Stimulated activated CD4-positive, alpha-beta T cell treated with anti-CD3 and anti-CD28 coated beads, TNF-alpha, amount 100 ng/mL, for 4 hours (primary cell): ENCODE measurements around the gene FAM149A.

ENCODE experiments used
- DNase-seq, 3 experiments: peaks; one replicate each; pipeline ENCODE4 v3.0.0-alpha.2; 2020; ENCODE audit warnings: low read depth in 3 of 3

FAM149A gene

GRCh38 chr4:186104114-186104889 is at the start of gene FAM149A:
Gene FAM149A (plus strand): TSS chr4:186104704.
- peak; percentile 12 to 38 (median 36) for DNase-seq

- DNase-seq: no peak
These were observed 46.1 kb upstream of the FAM149A start for GRCh38 chr4:186058253-186058979.

GRCh38 chr4:186058980-186059316 is 45.6 kb upstream of the FAM149A start:
- DNase-seq: no peak

- DNase-seq: no peak
These were observed 42.6 kb upstream of the FAM149A start for GRCh38 chr4:186061921-186062320.

GRCh38 chr4:186067757-186068385 is 36.6 kb upstream of the FAM149A start:
- DNase-seq: peak in 1 of 3 experiments; percentile 6

GRCh38 chr4:186068581-186069348 is 35.7 kb upstream of the FAM149A start, which contains the start of gene TLR3:
Gene TLR3 (plus strand): TSS chr4:186069156. CDS start chr4:186076620, 7,464 bp downstream.
- DNase-seq: no peak

- DNase-seq: no peak
These were observed 34.8 kb upstream of the FAM149A start for GRCh38 chr4:186069729-186070128.

GRCh38 chr4:186072516-186072915 is 32.0 kb upstream of the FAM149A start:
- DNase-seq: no peak

GRCh38 chr4:186074189-186074588 is 30.3 kb upstream of the FAM149A start:
- DNase-seq: no peak

GRCh38 chr4:186078981-186079638 is 25.4 kb upstream of the FAM149A start:
- DNase-seq: no peak

- no peak for DNase-seq
These were observed 24.8 kb upstream of the FAM149A start for GRCh38 chr4:186079694-186080093.

GRCh38 chr4:186081202-186081807 is 23.2 kb upstream of the FAM149A start:
- DNase-seq: no peak

GRCh38 chr4:186082221-186082620 is 22.3 kb upstream of the FAM149A start:
- no peak for DNase-seq

- no peak for DNase-seq
These were observed 16.0 kb upstream of the FAM149A start for GRCh38 chr4:186088523-186088922.

GRCh38 chr4:186092296-186092695 is 12.2 kb upstream of the FAM149A start:
- DNase-seq: no peak

GRCh38 chr4:186095406-186095805 is 9.1 kb upstream of the FAM149A start:
- no peak for DNase-seq

GRCh38 chr4:186096681-186097165 is 7.8 kb upstream of the FAM149A start:
- DNase-seq: no peak

GRCh38 chr4:186097386-186097785 is 7.1 kb upstream of the FAM149A start:
- DNase-seq: no peak

GRCh38 chr4:186102931-186103330 is 1.6 kb upstream of the FAM149A start:
- no peak for DNase-seq

GRCh38 chr4:186104890-186105646 is 564 bp downstream of the FAM149A start:
- peak in 1 of 3 experiments; percentile 10 for DNase-seq
